ENCODE data around the gene TNIP1.

DNA sequence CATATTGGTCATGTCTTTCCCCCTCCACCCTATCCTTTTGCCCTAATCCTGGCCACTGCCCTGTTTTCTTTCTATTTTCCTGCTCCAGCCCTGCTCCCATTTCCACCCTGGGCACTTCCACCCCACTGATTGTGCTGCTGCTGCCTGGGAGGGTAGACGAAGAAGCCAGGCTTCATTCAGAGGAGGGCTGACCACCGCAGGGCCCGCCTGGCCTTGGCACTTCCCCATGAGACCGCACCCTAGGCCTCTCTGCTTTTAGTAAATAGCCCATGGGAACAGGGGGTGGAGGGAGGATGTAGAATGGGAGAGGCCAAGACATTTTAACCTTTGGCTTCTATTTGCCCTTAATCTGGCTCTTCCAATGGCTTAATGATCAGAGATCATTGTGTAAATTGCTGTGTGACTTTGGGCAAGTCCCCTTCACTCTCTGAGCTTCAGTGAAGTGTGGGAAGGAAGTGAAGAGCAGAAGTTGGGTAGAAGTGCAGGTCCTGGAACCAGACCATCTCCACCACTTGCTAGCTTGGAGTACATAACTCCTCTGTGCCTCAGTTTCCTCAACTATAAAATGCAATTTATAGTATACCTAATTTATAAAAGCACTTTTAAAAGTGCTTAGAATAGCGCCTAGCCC, 74.0 kb downstream of the TNIP1 start:
- TF ChIP-seq CTCF (IDR thresholded peaks at IDR 0.05): no peak
- no peak for TF ChIP-seq POLR2A (IDR thresholded peaks at IDR 0.05)

All from adrenal gland (tissue), 5 donors.